Brain microvascular endothelial cell (primary cell): Measurements from ENCODE around the gene TAF4.
"Not testable (repeated sequence)": the region's sequence is repeated elsewhere in the genome, so short reads cannot be mapped to it uniquely, and the experiment has no call there.

ENCODE experiments used
- DNase-seq: peaks from one replicate; pipeline ENCODE4 v3.0.0-alpha.2; 2020
- H3K27ac ChIP-seq: fragments of 250-450 bp; sonication (Bioruptor Pico); 2 replicates; pipeline ENCODE4 v1.5.1; 2020; ENCODE audit warnings: mild to moderate bottlenecking, moderate library complexity
- H3K27me3 ChIP-seq: fragments of 250-450 bp; sonication (Bioruptor Pico); replicated peaks from 2 replicates; pipeline ENCODE4 v1.5.1; 2020; ENCODE audit warnings: mild to moderate bottlenecking
- H3K36me3 ChIP-seq: fragments of 250-450 bp; sonication (Bioruptor Pico); replicated peaks from 2 replicates; pipeline ENCODE4 v1.5.1; 2020; ENCODE audit warnings: mild to moderate bottlenecking
- H3K4me3 ChIP-seq: 2 replicates; pipeline ENCODE4 v1.5.1; 2011; ENCODE audit warnings: low read depth, mild to moderate bottlenecking, control low read depth, low read length, moderate library complexity
- in situ Hi-C: cut with HindIII; loops from 2 replicates; pipeline ENCODE4 v1.10.0; 2017; ENCODE audit warnings: low sequenced_read_pairs, low pct_ligation_motif_present
- TF ChIP-seq, protein P1 (sequence below): IDR thresholded peaks from 2 replicates; pipeline ENCODE4 v1.5.1; 2011; ENCODE audit warnings: low read depth, mild to moderate bottlenecking, moderate library complexity, low read length, control low read depth, inconsistent platforms; ENCODE audit errors: missing control alignments

TAF4 gene

GRCh38 chr20:61990484-61990883, 75.2 kb downstream of the TAF4 start:
- no peaks in the 10 kb centered on the region for H3K27me3 ChIP-seq
- no peak overlapping the region for H3K27ac ChIP-seq
- H3K36me3 ChIP-seq = peaks cover 16% of the 10 kb centered on the region
- TF ChIP-seq, protein P1, sequence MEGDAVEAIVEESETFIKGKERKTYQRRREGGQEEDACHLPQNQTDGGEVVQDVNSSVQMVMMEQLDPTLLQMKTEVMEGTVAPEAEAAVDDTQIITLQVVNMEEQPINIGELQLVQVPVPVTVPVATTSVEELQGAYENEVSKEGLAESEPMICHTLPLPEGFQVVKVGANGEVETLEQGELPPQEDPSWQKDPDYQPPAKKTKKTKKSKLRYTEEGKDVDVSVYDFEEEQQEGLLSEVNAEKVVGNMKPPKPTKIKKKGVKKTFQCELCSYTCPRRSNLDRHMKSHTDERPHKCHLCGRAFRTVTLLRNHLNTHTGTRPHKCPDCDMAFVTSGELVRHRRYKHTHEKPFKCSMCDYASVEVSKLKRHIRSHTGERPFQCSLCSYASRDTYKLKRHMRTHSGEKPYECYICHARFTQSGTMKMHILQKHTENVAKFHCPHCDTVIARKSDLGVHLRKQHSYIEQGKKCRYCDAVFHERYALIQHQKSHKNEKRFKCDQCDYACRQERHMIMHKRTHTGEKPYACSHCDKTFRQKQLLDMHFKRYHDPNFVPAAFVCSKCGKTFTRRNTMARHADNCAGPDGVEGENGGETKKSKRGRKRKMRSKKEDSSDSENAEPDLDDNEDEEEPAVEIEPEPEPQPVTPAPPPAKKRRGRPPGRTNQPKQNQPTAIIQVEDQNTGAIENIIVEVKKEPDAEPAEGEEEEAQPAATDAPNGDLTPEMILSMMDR = no peak
- in situ Hi-C loops = no loop called here
- no peak overlapping the region for H3K4me3 ChIP-seq
- DNase-seq = no peak

DNA sequence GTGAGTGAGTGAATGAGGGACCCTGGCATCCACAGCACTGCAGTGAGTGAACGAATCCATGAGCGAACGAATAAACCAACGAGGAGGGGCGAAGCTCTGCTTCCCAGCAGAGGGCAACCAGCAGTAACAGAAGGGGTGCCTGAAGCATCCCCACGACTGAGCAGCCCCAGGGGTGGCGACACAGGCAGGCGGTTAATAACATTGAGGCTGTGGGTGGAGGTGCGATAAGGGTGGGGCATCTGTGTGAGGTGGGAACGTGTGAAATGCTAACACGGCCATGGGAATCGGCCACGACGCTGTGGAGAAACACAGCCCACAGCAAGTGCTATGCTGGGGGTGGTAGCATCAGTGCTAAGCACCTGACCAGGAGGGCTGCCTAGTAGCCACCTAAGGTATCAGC, 75.9 kb downstream of the TAF4 start:
- TF ChIP-seq, protein P1 = no peak
- DNase-seq = no peak
- Histone ChIP-seq H3K4me3 (no peak overlapping the region), H3K27me3 (no peaks in the 10 kb centered on the region), H3K27ac (no peak overlapping the region), H3K36me3 (peaks cover 13% of the 10 kb centered on the region)
- in situ Hi-C loops = no loop called here

DNA sequence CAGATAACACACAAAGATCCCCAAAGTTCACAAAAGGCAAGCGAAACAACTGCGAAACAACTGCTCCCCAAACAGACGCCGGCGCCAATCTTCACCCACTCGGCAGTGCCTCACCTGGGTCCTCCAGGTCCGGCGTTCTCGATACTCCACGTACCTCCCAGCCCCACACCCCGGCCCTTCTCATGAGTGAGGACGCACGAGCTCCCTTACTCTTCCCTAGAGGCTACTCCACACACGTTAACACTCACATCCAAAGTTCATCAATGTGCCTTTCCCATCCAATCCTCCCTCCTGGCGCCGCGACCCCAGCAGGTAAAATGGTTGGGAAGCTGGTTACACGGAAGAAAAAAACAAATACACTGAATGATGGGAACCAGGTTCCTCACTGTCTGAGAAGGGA, 77.0 kb downstream of the TAF4 start:
- peaks cover 12% of the 10 kb centered on the region for H3K36me3 ChIP-seq

DNA sequence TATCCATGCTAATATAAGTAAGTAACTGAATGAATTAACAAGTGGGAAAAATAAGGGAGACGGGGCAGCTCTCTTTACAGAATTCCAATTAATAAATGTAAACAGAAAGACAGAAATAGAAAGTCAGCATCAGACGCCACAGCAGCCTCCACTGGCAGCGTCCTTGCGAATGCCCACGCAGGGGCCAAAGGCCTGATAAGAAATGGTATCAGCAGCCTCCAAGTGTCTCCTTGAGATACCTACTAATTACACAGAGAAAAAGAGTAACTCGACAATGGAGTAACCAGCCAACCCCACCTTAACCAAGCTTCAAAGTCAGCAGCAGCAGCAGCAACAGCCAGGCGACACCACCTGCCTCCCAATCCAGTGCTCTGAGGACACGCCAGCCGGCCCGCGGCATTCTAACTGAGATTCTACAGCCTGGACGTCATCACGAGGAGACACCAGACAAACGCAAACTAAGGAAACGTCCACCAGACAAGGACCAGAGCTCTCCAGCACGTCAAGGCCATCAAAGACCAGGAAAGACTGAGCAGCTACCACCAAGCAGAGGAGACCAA, 78.8 kb downstream of the TAF4 start:
- DNase-seq = no peak
- in situ Hi-C loops = no loop called here

More for the DNA sequence above, 77.0 kb downstream of the TAF4 start:
- no peak overlapping the region for H3K27ac ChIP-seq
- no peak for DNase-seq
- H3K27me3 ChIP-seq = no peaks in the 10 kb centered on the region
- TF ChIP-seq, protein P1 = no peak
- in situ Hi-C loops = no loop called here
- no peak overlapping the region for H3K4me3 ChIP-seq

DNA sequence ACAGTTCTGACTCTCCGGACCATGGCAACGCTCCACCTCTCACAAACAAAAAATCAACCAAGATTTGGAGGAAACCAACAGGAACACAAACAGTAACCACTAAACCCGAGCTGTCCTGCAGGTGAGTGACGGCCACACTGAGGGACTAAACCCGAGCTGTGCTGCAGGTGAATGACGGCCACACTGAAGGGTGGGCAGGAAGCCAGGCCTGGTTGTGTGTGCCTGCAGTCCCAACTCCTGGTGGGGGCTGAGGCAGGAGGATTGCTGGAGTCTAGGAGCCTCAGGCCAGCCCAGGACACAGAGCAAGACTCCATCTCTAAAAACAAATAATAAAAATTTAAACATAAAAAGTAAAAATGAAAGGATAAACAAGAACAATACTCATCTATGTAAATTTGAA, 80.6 kb downstream of the TAF4 start:
- Histone ChIP-seq H3K27me3 (no peaks in the 10 kb centered on the region), H3K36me3 (peaks cover 4% of the 10 kb centered on the region), H3K4me3 (no peak overlapping the region), H3K27ac (no peak overlapping the region)
- no peak for DNase-seq
- TF ChIP-seq, protein P1 = no peak
- in situ Hi-C loops = no loop called here

More for the DNA sequence above, 78.8 kb downstream of the TAF4 start:
- no peak overlapping the region for H3K4me3 ChIP-seq
- TF ChIP-seq, protein P1 = no peak
- H3K36me3 ChIP-seq = peaks cover 12% of the 10 kb centered on the region
- H3K27ac ChIP-seq = no peak overlapping the region
- no peaks in the 10 kb centered on the region for H3K27me3 ChIP-seq

GRCh38 chr20:61984431-61984830, 81.2 kb downstream of the TAF4 start:
- H3K27ac ChIP-seq, H3K36me3 ChIP-seq, in situ Hi-C loops, H3K4me3 ChIP-seq, DNase-seq, H3K27me3 ChIP-seq: not testable (repeated sequence)
